GM18907 (cell line): ENCODE data around the gene UNC80.

Source experiments
- ATAC-seq: cut with Tn5 transposase; IDR thresholded peaks from one replicate; pipeline ENCODE4 v1.9.1; 2021; ENCODE audit warnings: mild to moderate bottlenecking, moderate library complexity; ENCODE audit not compliant: unreplicated experiment

The UNC80 gene

DNA sequence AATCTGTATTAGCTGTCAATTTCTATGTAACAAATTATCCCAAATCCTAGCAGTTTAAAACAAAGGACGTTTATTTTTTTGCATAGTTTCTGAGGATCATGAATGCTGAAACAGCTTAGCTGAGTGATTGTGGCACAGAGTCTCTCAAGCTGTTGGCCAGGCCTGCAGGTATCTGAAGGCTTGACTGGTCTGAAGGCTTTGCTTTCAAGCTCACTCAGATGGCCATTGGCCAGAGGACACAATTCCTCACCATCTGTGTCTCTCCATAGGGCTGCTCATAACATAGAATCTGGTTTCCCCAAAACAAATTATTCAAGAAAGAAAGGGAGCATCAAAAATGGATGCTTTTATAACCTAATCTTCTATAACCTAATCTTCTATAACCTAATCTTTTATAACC lies 33.7 kb downstream of the UNC80 start:
- no peak for ATAC-seq

DNA sequence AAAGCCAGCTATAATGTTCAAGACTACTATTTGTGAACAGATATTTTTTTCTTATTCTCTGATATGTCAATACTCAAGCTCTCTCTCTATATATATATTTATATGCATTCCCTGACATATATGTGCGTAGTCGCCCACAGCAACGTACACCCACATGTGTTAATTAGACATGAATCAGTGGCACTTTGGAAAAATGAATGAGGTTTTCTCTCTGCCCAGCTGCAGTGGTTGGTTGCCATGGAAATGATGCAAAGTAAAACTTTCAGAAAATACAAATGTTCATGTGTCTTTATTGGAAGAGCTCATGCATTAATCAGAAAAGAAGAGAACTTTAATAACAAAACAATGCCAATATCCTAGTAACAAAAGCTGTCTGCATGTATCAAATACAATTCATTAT lies 34.7 kb downstream of the UNC80 start:
- ATAC-seq: no peak

DNA sequence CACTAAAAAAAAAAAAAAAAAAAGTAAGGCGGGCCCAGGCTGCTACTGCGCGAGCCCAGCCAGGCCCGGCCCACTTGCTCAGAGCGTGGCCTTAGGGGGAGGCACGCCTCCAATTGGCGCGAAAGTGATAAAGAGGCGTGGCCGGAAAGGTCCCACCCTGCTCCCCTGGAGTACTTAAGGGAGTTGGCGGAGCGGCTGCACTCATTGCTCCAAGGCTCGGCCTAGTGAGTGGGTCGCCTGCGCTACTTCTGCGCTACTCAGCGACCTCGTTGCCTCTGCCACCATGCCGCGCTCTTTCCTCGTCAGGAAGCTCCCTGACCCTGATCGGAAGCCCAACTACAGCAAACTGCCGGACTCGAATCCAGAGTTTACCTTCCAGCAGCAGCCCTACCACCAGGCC lies 36.9 kb downstream of the UNC80 start:
- ATAC-seq: no peak

DNA sequence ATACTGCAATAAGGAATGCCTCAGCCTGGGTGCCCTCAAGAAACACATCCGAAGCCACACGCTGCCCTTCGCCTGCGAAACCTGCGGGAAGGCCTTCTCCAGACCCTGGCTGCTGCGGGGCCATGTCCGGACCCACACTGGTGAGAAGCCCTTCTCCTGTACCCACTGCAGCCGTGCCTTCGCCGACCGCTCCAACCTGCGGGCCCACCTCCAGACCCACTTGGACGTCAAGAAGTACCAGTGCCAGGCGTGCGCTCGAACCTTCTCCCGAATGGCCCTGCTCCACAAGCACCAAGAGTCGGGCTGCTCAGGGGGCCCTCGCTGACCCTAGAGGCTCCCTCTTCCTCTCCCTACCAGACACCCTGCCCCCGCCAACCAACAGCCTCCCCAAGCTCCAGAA lies 37.6 kb downstream of the UNC80 start:
- ATAC-seq: no peak

DNA sequence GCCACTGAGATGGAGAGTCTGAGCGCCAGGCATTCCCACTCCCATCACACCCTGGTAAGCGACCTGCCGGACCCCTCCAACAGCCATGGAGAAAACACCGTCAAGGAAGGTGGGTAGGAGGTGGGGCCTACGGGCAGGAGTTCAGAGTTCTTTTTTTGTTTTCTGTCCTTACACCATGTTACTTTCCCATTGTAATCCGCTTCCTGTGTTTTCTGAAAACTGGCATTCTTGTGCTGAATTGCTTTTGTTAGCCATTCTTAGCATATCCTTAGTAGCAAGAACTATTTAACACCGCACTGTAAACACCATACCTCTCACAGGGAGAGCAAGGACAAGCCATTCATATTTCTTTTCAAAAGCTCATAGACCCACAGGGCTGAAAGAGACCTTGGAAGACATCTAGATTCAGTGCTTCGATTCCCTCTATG lies 46.2 kb downstream of the UNC80 start:
- ATAC-seq: no peak

DNA sequence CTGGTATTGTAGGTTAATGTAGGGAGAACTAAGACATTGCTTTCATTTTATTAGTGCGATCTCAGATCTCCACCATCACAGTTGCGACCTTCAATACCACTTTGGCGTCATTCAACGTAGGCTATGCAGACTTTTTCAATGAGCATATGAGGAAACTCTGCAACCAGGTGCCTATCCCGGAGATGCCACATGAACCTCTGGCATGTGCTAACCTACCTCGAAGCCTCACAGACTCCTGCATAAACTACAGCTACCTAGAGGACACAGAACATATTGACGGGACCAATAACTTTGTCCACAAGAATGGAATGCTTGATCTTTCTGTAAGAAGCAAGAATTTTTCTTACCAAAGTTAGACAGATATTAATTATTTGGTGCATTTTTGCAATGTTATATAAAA lies 47.3 kb downstream of the UNC80 start:
- no peak for ATAC-seq

DNA sequence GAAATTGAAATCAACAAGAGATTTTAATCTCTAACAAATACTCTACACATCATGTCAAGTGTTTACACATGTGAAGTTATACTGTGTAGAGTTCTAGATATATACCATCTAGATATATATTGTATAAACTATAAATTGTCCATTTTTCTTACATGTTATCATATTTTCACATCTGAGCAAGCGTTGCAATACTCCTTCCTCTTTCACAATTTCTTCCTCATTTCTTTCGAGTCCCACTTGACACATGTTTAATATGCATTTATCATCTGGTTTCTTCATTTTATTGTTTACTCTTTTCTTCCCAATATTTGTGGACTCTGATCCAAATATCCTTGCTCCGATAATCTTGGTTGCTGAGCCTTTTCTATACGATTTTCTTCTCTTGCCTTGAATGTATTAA lies 50.2 kb downstream of the UNC80 start:
- ATAC-seq: no peak

DNA sequence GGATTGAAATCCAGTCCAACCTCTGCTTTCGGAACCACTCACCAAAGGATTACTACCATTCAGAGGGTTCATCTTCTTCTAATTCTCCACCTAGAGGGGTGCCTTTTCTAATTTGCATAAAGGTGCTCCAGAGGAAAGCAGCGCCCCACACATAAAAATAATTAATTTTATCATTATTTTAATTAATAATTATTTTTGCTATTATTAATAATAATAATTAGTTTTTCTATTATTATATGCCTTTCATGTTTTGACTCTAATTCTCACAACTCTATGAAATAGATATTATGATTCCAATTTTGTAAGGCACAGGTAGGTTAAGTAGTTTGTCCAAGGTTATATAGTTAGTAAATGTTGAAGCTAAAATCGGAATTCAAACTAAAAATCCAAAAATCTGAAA lies 51.9 kb downstream of the UNC80 start:
- no peak for ATAC-seq

DNA sequence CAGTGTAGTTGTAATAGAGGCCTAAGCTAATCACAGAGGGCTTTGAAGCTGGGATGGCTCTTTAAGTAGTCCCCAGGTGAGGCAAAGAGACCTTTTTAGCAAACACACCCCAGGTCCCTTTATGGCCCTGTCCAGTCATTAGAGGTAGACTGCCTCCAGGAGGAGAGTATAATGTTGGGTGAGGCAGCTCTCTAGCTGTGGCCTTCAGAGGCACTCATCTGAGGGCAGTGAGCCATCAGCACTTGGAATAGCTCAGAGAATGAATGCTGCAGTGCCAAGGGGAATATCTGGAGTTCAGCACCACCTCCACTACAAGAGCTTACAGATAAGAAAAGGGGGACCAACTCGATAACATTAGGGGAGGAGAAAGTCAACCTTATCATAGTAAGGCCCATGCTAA lies 52.8 kb downstream of the UNC80 start:
- ATAC-seq: no peak

DNA sequence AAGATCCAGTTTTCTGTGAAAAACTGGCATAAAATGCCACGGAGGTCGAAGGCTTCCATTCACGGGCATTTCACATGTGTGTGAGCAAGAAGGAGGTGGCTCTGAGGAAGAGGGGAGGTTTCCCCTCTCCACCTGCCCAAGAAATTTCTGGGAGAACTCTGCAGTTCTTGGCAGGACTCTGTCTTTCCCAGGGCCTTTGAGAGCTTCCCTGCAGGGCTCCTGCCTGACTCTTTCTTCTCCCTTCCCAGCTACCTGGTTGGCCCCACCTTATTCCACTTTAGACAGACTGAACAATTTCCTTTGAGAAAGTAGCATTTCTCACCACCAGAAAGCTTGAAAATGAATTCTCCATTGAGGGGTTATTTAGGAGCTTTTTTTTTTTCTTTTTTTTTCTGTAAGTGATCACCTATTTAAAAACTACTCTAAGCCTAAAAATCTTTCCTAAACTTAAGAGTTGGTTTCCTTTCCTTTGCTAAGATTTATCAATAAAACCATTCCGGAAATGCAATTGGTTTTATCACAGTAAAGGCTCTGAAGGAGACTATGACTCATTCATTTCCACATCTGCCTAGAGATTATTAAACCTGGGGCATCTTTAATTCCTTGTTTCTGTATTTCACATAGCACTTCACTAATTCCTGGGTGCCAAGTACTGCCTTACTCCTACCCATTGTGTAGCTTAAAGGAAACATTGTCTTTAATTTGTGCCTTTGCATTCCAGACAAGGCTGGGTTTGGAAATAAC lies 59.3 kb downstream of the UNC80 start:
- ATAC-seq: no peak

DNA sequence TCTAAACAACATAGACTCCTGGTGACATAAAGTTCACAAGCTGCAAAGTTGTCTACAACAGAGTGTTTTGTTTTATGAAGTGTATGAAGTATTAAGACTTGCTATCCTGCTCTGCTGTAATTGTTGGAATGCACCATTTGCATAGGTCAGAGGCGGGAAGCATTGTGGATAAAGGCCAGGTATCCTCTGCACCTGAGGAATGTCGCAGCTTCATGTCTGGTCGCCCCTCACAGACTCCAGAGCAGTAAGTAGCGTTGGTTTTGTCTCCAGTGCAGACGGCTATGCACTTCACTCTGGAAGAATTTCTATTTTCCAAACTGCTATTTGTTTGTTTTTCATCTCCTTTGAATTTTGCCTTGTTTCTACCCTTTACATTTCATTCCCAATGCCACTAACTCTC lies 63.1 kb downstream of the UNC80 start:
- ATAC-seq: no peak

DNA sequence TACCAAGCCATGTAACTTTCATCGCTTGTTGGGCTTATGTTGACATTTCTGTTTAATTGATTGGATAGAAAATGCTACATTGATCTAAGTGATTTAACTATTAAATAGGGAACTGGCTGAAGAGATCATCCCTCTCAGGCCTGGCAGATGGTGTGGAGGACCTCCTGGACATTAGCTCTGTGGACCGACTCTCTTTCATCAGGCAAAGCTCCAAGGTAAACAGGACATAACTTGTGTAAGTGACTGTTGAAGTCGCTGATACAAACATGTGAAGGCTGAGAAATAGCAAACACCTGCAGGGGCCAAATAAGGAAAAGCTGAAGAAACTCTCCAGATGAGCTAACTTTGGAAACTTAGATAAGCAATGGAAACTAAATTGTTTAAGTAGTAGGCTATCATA lies 68.8 kb downstream of the UNC80 start:
- ATAC-seq: no peak

DNA sequence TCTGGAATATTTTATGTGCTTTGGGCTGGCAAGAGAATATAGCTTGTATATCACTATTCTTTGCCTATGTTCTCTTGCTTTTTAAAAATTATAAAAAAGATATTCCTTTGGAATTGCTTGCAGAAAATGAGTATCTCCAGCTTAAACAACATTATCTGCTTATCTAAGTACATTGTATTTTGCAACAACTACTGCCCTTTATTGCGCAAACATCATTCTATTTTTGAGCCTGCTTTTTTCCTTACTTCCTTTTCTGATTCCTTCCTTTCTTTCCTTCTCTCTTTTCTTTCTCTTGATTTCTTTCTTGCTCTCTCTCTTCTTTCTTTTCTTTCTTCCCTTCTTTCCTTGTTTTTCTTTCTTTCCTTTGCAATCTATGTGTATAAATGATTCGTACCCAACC lies 74.0 kb downstream of the UNC80 start:
- no peak for ATAC-seq

DNA sequence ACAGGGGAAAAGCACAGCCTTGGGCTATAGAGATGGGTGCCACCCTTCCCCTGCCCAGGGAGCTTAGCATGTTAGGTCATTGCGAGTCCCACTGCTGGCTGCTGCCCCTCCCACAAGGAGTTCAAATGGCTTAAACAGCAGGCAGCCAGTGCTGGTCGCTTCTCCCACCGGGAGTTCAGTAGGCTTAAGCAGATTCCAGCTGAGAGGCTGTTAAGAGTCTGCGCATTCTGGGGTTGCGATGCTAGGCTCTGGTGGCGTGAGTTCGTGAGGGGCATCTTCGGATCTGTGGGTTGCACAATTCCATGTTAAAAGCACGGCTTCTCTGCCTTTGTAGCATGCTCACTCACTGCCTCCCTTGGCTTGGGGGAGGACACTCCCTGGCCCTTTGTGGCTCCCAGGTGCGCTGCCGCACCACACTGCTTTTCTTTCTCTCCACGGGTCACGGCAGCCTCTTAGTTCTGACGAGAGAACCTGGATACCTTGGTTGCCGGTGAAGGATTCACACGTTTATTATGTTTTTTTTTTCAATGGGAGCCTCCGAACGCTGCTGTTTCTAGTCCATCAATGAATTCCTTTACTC lies 93.2 kb downstream of the UNC80 start:
- ATAC-seq: no peak

DNA sequence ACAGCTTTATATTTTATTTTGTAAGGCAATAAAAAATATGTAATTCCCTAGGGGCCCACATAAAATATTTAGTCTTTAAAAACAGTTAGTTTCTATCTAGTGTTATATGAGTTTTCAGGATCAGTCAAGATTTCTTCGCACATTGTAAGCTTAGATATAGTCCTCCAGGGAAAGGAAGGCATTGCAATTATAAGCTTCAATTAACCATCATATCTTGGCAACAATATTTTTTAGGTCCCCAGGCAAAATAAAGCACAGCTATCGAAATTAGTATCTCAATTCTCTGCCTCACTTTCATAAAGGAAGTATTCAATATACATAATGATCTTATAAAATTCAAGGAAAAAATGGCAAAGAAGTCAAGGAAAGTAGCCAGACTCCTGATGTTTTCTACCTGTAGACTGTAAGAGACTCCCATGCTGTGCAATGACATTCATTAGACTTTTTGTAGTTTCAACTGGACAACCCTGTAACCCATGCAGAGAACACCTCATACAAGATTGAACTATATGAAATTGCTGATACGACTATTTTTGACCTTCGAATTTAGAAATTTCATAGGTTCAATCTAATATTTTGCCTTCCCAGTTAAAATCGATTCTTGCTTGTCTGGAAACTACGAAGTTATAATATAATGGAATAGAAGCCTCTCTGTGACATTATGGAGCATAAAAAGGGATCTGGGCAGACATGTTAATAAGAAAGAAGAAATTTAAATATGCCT lies 96.8 kb downstream of the UNC80 start:
- no peak for ATAC-seq

DNA sequence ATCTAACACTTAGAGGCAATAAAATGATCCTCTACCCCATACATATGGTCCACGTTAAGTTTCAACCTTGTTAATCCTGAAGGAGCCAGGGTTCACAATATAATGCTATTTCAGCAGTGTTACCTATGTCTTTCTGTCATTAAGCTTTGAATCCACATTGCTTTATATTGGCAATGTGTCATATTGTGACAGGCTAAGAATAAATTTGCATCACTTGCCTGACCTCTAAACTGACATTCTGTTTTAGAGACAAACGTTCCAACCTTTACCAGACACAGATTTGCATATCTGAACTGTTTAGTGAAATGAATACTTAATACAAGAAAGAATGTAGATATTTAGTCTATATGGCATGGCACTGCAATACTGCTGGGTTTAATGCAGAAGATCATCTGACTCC lies 98.4 kb downstream of the UNC80 start:
- ATAC-seq: no peak

DNA sequence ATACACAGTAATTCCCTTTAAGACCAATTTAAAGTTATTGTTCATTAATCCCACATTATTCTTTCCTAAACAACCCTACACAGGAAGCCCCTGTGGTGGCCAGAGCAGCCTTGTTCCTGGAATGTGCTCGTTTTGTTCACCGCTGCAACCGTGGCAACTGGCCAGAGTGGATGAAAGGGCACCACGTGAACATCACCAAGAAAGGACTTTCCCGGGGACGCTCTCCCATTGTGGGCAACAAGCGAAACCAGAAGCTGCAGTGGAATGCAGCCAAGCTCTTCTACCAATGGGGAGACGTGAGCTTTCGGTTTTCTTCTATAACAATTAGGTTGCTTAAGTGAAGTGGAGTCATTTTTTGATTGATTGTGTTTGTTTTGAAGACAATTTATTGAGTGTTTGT lies 101.0 kb downstream of the UNC80 start:
- ATAC-seq: no peak

DNA sequence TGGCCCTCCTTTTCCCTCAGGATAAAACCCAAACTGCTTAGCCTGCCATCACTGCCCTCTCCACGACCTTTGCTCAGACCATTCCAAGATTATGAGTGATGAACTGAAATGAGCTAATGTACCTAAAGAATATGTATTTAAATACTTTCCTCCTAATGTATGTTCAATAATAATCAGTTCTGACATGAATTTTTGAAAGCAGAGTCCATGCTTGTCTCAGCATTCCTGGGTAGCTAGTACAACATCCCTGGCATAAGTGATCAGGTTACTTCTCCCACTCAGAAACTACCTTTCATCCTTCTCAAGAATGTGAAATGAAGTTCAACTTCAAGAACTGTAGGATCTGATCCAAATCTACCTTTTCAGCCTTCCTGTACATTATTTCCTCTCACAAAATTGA lies 103.6 kb downstream of the UNC80 start:
- ATAC-seq: no peak

DNA sequence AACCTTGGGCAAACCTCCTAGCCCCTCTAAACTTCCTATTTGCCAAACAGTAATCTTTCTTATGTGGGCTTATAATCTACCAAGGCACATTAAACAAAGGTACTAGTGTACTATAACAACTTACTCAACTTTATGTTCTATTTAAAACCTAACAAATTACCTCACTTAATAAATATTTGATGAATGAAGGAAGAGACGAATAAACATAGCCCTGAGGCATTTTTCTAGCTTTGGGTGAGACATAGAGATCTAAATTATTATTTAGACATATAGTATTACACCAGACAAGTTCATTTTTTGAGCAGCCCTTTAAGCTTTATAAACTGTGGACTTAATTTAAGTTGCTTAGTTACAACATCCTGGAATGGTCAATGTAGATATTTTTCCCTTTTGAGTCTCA lies 104.6 kb downstream of the UNC80 start:
- no peak for ATAC-seq

DNA sequence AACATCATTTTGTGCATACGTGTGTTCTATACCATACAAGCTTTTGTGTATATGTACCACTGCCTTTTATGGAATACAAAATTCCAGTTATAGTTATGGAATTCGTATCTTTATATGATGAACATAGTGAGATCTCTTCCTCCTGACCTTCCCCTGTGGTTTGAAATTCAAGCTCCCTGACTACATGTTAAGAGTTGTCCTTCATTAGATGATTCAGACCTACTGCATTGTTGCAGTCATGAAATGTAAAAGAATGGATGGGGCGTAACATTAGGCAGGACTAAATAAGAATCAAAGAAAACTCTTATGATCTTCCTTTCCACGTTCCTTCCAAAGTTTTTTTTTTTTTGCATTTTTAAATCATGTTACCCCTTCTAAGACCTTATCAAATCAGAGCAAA lies 107.1 kb downstream of the UNC80 start:
- no peak for ATAC-seq

DNA sequence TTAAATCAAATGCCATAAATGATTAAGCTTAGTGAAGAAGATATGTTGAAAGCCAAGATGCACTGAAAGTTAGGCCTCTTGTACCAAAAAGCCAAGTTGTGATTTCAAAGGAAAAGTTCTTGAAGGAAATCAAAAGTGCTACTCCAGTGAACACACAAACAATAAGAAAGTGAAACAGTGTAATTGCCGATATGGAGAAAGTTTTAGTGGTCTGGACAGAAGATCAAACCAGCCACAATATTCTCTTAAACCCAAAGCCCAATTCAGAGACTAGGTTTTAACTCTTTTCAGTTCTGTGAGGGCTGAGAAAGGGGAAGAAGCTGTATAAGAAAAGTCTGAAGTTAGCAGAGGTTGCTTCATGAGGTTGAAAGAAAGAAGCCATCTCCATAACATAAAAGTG lies 129.0 kb downstream of the UNC80 start:
- ATAC-seq: no peak

DNA sequence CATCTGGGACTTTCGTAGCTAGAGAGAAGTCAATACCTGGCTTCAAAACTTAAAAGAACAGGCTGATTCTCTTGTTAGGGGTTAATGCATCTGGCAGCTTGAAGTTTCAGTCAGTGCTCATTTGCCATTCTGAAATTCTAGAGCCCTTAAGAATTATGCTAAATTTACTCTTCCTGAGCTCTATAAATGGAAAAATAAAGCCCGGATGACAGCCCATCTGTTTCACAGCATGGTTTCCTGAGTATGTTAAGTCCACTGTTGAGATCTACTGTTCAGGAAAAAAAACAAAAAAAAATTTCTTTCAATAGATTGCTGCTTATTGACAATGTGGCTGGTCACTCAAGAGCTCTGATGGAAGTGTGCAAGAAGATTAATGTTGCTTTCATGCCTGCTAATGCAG lies 129.5 kb downstream of the UNC80 start:
- ATAC-seq: no peak
